Ovary (tissue), 3 donors: ENCODE data around the gene PNMA8B.

Experiments
- CTCF ChIP-seq, 3 donors: fragments of 450-650 bp in 2 of 3; fragments of 200-600 bp in 1 of 3; IDR thresholded peaks; one replicate each; pipeline versions ENCODE4 v1.5.1 to v1.8.0; 2016 to 2022; ENCODE audit warnings: antibody characterized with exemption in 3 of 3, mild to moderate bottlenecking in 1 of 3
- POLR2A ChIP-seq: fragments of 450-650 bp; IDR thresholded peaks from one replicate; pipeline ENCODE4 v1.6.1; 2017; ENCODE audit warnings: antibody characterized with exemption, mild to moderate bottlenecking, moderate library complexity
- donor health status: DM: no; HTN: no; CAD: no.

GRCh38 chr19:46530636-46531035 is 35.0 kb upstream of the PNMA8B start:
- TF ChIP-seq POLR2A, result no peak
- no peak for TF ChIP-seq CTCF (IDR thresholded peaks at IDR 0.05)
